ENCODE data around the gene AVPR1B. TPM values are rescaled to one million over a fixed set of nuclear protein-coding genes. Genes with fewer than 3 reads are reported as not detected.
A peak's percentile ranks its signal among the peaks of the same experiment; 100 is the strongest.

The AVPR1B gene
- total RNA-seq, 1 experiment from 2014 or later, result not detected

GRCh38 chr1:206074839-206075238, 42.3 kb downstream of the AVPR1B start:
- no TSS peak for BruUV-seq (replicated peaks)

GRCh38 chr1:206070627-206071304, 46.4 kb downstream of the AVPR1B start:
- no peak for TF ChIP-seq CTCF (IDR thresholded peaks at IDR 0.05)
- no peak for TF ChIP-seq SIN3A (IDR thresholded peaks at IDR 0.05; ENCODE audit: borderline replicate concordance, insufficient read depth, low read depth, low read length)
- TF ChIP-seq POLR2AphosphoS5 (IDR thresholded peaks at IDR 0.05; ENCODE audit: low read depth, low read length), result no peak
- no peak for TF ChIP-seq TCF7L2 (IDR thresholded peaks at IDR 0.05; ENCODE audit: low read depth, low read length)
- no peak for TF ChIP-seq REST (IDR thresholded peaks at IDR 0.05; ENCODE audit: insufficient read depth in 1 of 2, low read depth in 2 of 2, low read length in 1 of 2)
- H3K27ac ChIP-seq (ENCODE audit: low read length), result no peak overlapping the region
- ChIA-PET POLR2A (no interaction called here), CTCF (no interaction called here)
- no TSS peak for BruUV-seq (replicated peaks)
- no peaks in the 10 kb centered on the region for H3K4me1 ChIP-seq (ENCODE audit: control insufficient read depth, insufficient read depth, low read length)
- no peak for ATAC-seq
- no peak overlapping the region for H3K4me3 ChIP-seq (ENCODE audit: low read depth in 2 of 2, low read length in 2 of 2)
- no peaks in the 10 kb centered on the region for H3K36me3 ChIP-seq (ENCODE audit: control insufficient read depth, insufficient read depth, low read length)
- no peak for DNase-seq (ENCODE audit: low read depth, low spot score)
- H3K9me3 ChIP-seq (ENCODE audit: control insufficient read depth, insufficient read depth, low read depth, low read length), result no peaks in the 10 kb centered on the region
- in situ Hi-C loops (cut with HindIII; ENCODE audit: low pct_unique_long_range_greater_than_20kb, low sequenced_read_pairs), result no loop called here
- no peaks in the 10 kb centered on the region; the same call in 1 of the 2 replicates for H3K27me3 ChIP-seq (ENCODE audit: control insufficient read depth, insufficient read depth, low read length)
- intact Hi-C loops (cut with micrococcal nuclease; ENCODE audit: unreplicated experiment), result no loop called here

More at GRCh38 chr1:206074839-206075238, 42.3 kb downstream of the AVPR1B start:
- DNase-seq (ENCODE audit: low read depth, low spot score) (no peak), ATAC-seq (no peak)
- intact Hi-C loops (cut with micrococcal nuclease; ENCODE audit: unreplicated experiment) (no loop called here), in situ Hi-C loops (cut with HindIII; ENCODE audit: low pct_unique_long_range_greater_than_20kb, low sequenced_read_pairs) (no loop called here)
- H3K9me3 ChIP-seq (ENCODE audit: control insufficient read depth, insufficient read depth, low read depth, low read length), result no peaks in the 10 kb centered on the region
- CTCF ChIA-PET, result no interaction called here
- H3K4me3 ChIP-seq (ENCODE audit: low read depth in 2 of 2, low read length in 2 of 2), result no peak overlapping the region
- no peak overlapping the region for H3K27ac ChIP-seq (ENCODE audit: low read length)
- no peaks in the 10 kb centered on the region for H3K4me1 ChIP-seq (ENCODE audit: control insufficient read depth, insufficient read depth, low read length)
- TF ChIP-seq REST (IDR thresholded peaks at IDR 0.05; ENCODE audit: insufficient read depth in 1 of 2, low read depth in 2 of 2, low read length in 1 of 2) (no peak), CTCF (IDR thresholded peaks at IDR 0.05) (0 out of 2 replicates have a peak, but pooled peaks have one; percentile 10)
- H3K36me3 ChIP-seq (ENCODE audit: control insufficient read depth, insufficient read depth, low read length), result no peaks in the 10 kb centered on the region
- POLR2A ChIA-PET, result no interaction called here
- no peaks in the 10 kb centered on the region for H3K27me3 ChIP-seq (ENCODE audit: control insufficient read depth, insufficient read depth, low read length)
